GM23338 (cell line): ENCODE data around the gene TTC28. TPM values are rescaled to one million over a fixed set of nuclear protein-coding genes. Genes with fewer than 3 reads are reported as not detected.

ENCODE experiments used
- ATAC-seq: fragments of 200-7000 bp; cut with Tn5 transposase; 3 replicates; pipeline ENCODE4 v1.9.1; 2020
- DNase-seq: peaks from one replicate; pipeline ENCODE4 v3.0.0-alpha.2; 2015; ENCODE audit warnings: low spot score
- H2AFZ ChIP-seq: fragments of 200-600 bp; sonication (generic); 2 replicates; pipeline ENCODE4 v1.8.0; 2016; ENCODE audit warnings: antibody characterized with exemption, mild to moderate bottlenecking, moderate library complexity
- H3F3A ChIP-seq: fragments of 200-600 bp; sonication (generic); replicated peaks from 2 replicates; pipeline ENCODE4 v1.8.0; 2017; ENCODE audit warnings: antibody characterized with exemption, mixed run types, low read depth
- H3K27ac ChIP-seq: fragments of 200-600 bp; sonication (generic); 2 replicates; pipeline ENCODE4 v1.6.1; 2016; ENCODE audit warnings: low read depth
- H3K27me3 ChIP-seq: fragments of 200-600 bp; sonication (generic); 2 replicates; pipeline ENCODE4 v1.8.0; 2016; ENCODE audit warnings: mild to moderate bottlenecking, mixed run types, moderate library complexity; ENCODE audit not compliant: insufficient read depth
- H3K36me3 ChIP-seq: fragments of 200-600 bp; sonication (generic); 2 replicates; pipeline ENCODE4 v1.8.0; 2016; ENCODE audit warnings: mild to moderate bottlenecking; ENCODE audit not compliant: insufficient read depth
- H3K4me1 ChIP-seq: fragments of 200-600 bp; sonication (generic); 2 replicates; pipeline ENCODE4 v1.8.0; 2016; ENCODE audit warnings: mild to moderate bottlenecking, moderate library complexity; ENCODE audit not compliant: insufficient read depth
- H3K4me2 ChIP-seq: fragments of 200-600 bp; sonication (generic); 2 replicates; pipeline ENCODE4 v1.7.1; 2017; ENCODE audit warnings: mixed run types
- H3K4me3 ChIP-seq: fragments of 200-600 bp; sonication (generic); 2 replicates; pipeline ENCODE4 v1.6.1; 2016; ENCODE audit warnings: mixed run types
- H3K79me2 ChIP-seq: fragments of 200-600 bp; sonication (generic); replicated peaks from 2 replicates; pipeline ENCODE4 v1.8.0; 2017; ENCODE audit warnings: mild to moderate bottlenecking; ENCODE audit not compliant: insufficient read depth
- H3K9me2 ChIP-seq: fragments of 200-600 bp; sonication (generic); 2 replicates; pipeline ENCODE4 v1.8.0; 2017; ENCODE audit not compliant: insufficient read depth
- H4K20me1 ChIP-seq: fragments of 200-600 bp; sonication (generic); replicated peaks from 2 replicates; pipeline ENCODE4 v1.8.0; 2017; ENCODE audit warnings: mild to moderate bottlenecking; ENCODE audit not compliant: insufficient read depth
- H3K27ac Mint-ChIP-seq: 2 replicates; pipeline ENCODE4 v1.8.0; 2020; ENCODE audit warnings: inconsistent platforms, mild to moderate bottlenecking, moderate library complexity, mixed read lengths
- H3K27me3 Mint-ChIP-seq: 3 replicates; pipeline ENCODE4 v1.8.0; 2022; ENCODE audit warnings: low read depth, mild to moderate bottlenecking, moderate library complexity, mixed read lengths, inconsistent platforms; ENCODE audit not compliant: insufficient read depth, poor library complexity
- H3K36me3 Mint-ChIP-seq: 3 replicates; pipeline ENCODE4 v1.8.0; 2021; ENCODE audit warnings: low read depth, mild to moderate bottlenecking, inconsistent platforms, moderate library complexity, mixed read lengths
- H3K4me1 Mint-ChIP-seq: 3 replicates; pipeline ENCODE4 v1.8.0; 2020; ENCODE audit warnings: mild to moderate bottlenecking, inconsistent platforms, mixed read lengths
- H3K4me3 Mint-ChIP-seq: 3 replicates; pipeline ENCODE4 v1.8.0; 2021; ENCODE audit warnings: moderate library complexity, mild to moderate bottlenecking, inconsistent platforms, mixed read lengths
- H3K9me3 Mint-ChIP-seq: 3 replicates; pipeline ENCODE4 v1.8.0; 2020; ENCODE audit warnings: moderate library complexity, mild to moderate bottlenecking, inconsistent platforms, mixed read lengths
- CTCF ChIP-seq, 2 experiments: fragments of 200-600 bp in 1 of 2; sonication (generic) in 1 of 2; conservative IDR thresholded peaks; 2 replicates each; pipeline versions ENCODE4 v1.5.1 to v1.6.1; 2016 to 2017; ENCODE audit warnings: antibody characterized with exemption in 2 of 2, low read depth in 2 of 2, mild to moderate bottlenecking in 2 of 2, moderate library complexity in 1 of 2
- ETS1 ChIP-seq: IDR thresholded peaks from 2 replicates; pipeline ENCODE4 v1.6.1; 2016; ENCODE audit warnings: antibody characterized with exemption
- EZH2 ChIP-seq: fragments of 200-600 bp; sonication (generic); IDR thresholded peaks from one replicate; pipeline ENCODE4 v1.8.0; 2017; ENCODE audit warnings: antibody characterized with exemption, mild to moderate bottlenecking, low read depth; ENCODE audit not compliant: unreplicated experiment
- EZH2phosphoT487 ChIP-seq: fragments of 200-600 bp; sonication (generic); IDR thresholded peaks from one replicate; pipeline ENCODE4 v1.8.1; 2018; ENCODE audit warnings: antibody characterized with exemption; ENCODE audit not compliant: unreplicated experiment
- NANOG ChIP-seq: IDR thresholded peaks from 2 replicates; pipeline ENCODE4 v1.6.1; 2016; ENCODE audit warnings: antibody characterized with exemption, borderline replicate concordance
- POLR2AphosphoS5 ChIP-seq: IDR thresholded peaks from 2 replicates; pipeline ENCODE4 v1.6.1; 2016; ENCODE audit warnings: antibody characterized with exemption, low read depth
- REST ChIP-seq: IDR thresholded peaks from one replicate; pipeline ENCODE4 v1.6.1; 2018; ENCODE audit warnings: antibody characterized with exemption; ENCODE audit not compliant: unreplicated experiment
- STAT1 ChIP-seq: IDR thresholded peaks from one replicate; pipeline ENCODE4 v1.6.1; 2016; ENCODE audit warnings: antibody characterized with exemption; ENCODE audit not compliant: unreplicated experiment
- ZNF331 ChIP-seq: fragments of 250-450 bp; sonication (Bioruptor Pico); IDR thresholded peaks from 2 replicates; pipeline ENCODE4 v1.5.0; 2020; ENCODE audit warnings: low read depth, mild to moderate bottlenecking, moderate library complexity
- polyA plus RNA-seq: library from polyadenylated mRNA; unstranded; fragments of >200 nt; fragmentation: Nextera tagmentation; extraction: Ambion mirVana; gene quantifications from 2 replicates; pipeline ENCODE4 v1.2.1, GENCODE V29; 2016
- total RNA-seq: library from RNA; depleted of rRNA; stranded (reverse); fragments of >200 nt; shearing (Covaris generic); gene quantifications from 2 replicates; pipeline ENCODE4 v1.2.3, GENCODE V29; 2014

TTC28 gene
- total and polyA plus RNA-seq, 2 experiments from 2014 or later = 4.5 to 16.1 TPM

GRCh38 chr22:28728002-28728401 lies 48.4 kb upstream of the TTC28 start (continued):
- no peak for TF ChIP-seq STAT1
- no peak for TF ChIP-seq ETS1
- no peak for TF ChIP-seq ZNF331 (CRISPR knock-in tag)
- no peak for TF ChIP-seq NANOG
- TF ChIP-seq REST = no peak
- no peak for TF ChIP-seq EZH2
- no peak for TF ChIP-seq CTCF (conservative IDR thresholded peaks at IDR 0.05; ENCODE audit: low read depth in 2 of 2)
- no peak for TF ChIP-seq POLR2AphosphoS5

- H3K4me1 ChIP-seq = no peaks in the 10 kb centered on the region
- Mint-ChIP-seq H3K4me3 (no peak overlapping the region), H3K27ac (no peak overlapping the region), H3K27me3 (no peaks in the 10 kb centered on the region), H3K4me1 (no peaks in the 10 kb centered on the region), H3K9me3 (no peaks in the 10 kb centered on the region), H3K36me3 (peaks cover 53% of the 10 kb centered on the region)
- H3F3A ChIP-seq = 0 out of 2 replicates have a peak, but pooled peaks cover 4% of the 10 kb centered on the region
- no peak for DNase-seq
- H2AFZ ChIP-seq = no peak overlapping the region
- H3K9me2 ChIP-seq = no peaks in the 10 kb centered on the region
- ATAC-seq = no peak
- TF ChIP-seq EZH2phosphoT487 (no peak), NANOG (no peak), CTCF (conservative IDR thresholded peaks at IDR 0.05; ENCODE audit: low read depth in 2 of 2) (no peak)
- H3K79me2 ChIP-seq = no peaks in the 10 kb centered on the region
- H3K36me3 ChIP-seq = peaks cover 17% of the 10 kb centered on the region; the same call in 1 of the 2 replicates
- H4K20me1 ChIP-seq = peaks cover 3% of the 10 kb centered on the region; the same call in 1 of the 2 replicates
- H3K4me2 ChIP-seq = no peak overlapping the region
- no peak overlapping the region for H3K4me3 ChIP-seq
- H3K27ac ChIP-seq = no peak overlapping the region; the same call in 1 of the 2 replicates
- no peaks in the 10 kb centered on the region for H3K27me3 ChIP-seq
Measured at GRCh38 chr22:28718044-28718443, 38.4 kb upstream of the TTC28 start.
